ENCODE results near the gene FSIP1. TPM values are rescaled to one million over a fixed set of nuclear protein-coding genes. Genes with fewer than 3 reads are reported as not detected.
A peak's percentile ranks its signal among the peaks of the same experiment; 100 is the strongest.

FSIP1 gene
- total RNA-seq, 4 donors from 2014 or later, result 1.9 to 8.6 (median 5.6) TPM; not detected in 1

DNA sequence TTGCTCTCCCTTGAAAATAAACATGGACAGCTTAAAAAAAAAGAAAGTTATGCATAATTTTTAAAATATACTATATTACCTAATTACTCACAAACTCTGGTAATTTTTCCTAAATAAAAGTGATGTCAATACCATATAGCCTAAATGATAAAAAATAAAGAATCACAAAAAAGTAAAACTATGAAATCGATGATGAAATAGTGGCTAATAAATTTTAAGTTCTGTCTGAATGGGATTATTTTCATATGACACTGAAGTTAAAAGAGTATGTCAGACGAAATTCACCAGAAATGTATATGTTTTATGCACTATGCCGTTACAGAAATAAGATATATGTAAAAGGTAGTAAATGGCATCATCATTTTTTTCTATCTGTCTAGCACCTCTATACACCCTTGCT, 51.4 kb downstream of the FSIP1 start:
- Histone ChIP-seq H3K36me3 (no peaks in the 10 kb centered on the region), H3K9me3 (no peaks in the 10 kb centered on the region), H3K4me1 (peaks cover 0 to 24% (median 5%) of the 10 kb centered on the region in 4 donors), H3K27ac (no peak overlapping the region), H3K4me3 (no peak overlapping the region), H3K27me3 (no peaks in the 10 kb centered on the region)
- TF ChIP-seq POLR2A (IDR thresholded peaks at IDR 0.05) (no peak), POLR2AphosphoS5 (IDR thresholded peaks at IDR 0.05) (no peak), EP300 (IDR thresholded peaks at IDR 0.05; ENCODE audit: low read depth) (no peak)
- TF ChIP-seq, protein P1, sequence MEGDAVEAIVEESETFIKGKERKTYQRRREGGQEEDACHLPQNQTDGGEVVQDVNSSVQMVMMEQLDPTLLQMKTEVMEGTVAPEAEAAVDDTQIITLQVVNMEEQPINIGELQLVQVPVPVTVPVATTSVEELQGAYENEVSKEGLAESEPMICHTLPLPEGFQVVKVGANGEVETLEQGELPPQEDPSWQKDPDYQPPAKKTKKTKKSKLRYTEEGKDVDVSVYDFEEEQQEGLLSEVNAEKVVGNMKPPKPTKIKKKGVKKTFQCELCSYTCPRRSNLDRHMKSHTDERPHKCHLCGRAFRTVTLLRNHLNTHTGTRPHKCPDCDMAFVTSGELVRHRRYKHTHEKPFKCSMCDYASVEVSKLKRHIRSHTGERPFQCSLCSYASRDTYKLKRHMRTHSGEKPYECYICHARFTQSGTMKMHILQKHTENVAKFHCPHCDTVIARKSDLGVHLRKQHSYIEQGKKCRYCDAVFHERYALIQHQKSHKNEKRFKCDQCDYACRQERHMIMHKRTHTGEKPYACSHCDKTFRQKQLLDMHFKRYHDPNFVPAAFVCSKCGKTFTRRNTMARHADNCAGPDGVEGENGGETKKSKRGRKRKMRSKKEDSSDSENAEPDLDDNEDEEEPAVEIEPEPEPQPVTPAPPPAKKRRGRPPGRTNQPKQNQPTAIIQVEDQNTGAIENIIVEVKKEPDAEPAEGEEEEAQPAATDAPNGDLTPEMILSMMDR (IDR thresholded peaks at IDR 0.05), result no peak
- in situ Hi-C loops (cut with MboI; ENCODE audit: low pct_ligation_motif_present in 1 of 4, low pct_unique_long_range_greater_than_20kb in 1 of 4, low sequenced_read_pairs in 3 of 4), result no loop called here
- DNase-seq, result no peak
- 85% methylated on average over 3 of the region's 3 CpGs for WGBS, 2 donors (ENCODE audit: low coverage in 1 of 2)
- intact Hi-C loops (cut with DNase I; ENCODE audit: low total_unique reads), result no loop called here

DNA sequence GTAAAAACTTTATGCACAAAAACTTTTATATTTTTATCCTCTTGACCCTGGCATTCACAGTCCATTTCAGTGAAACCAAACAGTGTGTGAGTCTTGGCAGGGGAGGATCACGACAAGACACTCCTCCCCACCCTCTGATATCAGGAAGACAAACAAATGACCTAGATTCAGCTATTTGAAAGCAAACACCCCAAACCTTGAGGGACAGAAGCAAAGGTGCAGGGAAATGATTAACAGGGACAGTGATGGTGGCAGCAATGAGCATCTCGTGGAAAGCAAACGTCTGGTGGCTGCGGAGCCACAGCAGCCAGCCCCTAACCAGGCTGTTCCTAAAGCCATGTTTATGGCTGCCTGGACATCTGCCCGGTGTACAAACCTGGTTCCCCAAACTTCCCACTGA, 52.1 kb downstream of the FSIP1 start:
- TF ChIP-seq POLR2A (IDR thresholded peaks at IDR 0.05), result no peak
- TF ChIP-seq POLR2AphosphoS5 (IDR thresholded peaks at IDR 0.05), result no peak
- TF ChIP-seq, protein P1 (IDR thresholded peaks at IDR 0.05), result no peak
- TF ChIP-seq EP300 (IDR thresholded peaks at IDR 0.05; ENCODE audit: low read depth), result no peak
- in situ Hi-C loops (cut with MboI; ENCODE audit: low pct_ligation_motif_present in 1 of 4, low pct_unique_long_range_greater_than_20kb in 1 of 4, low sequenced_read_pairs in 3 of 4) (no loop called here), intact Hi-C loops (cut with DNase I; ENCODE audit: low total_unique reads) (no loop called here)
- 20 to 35% methylated on average over 1 to 5 of the region's 5 CpGs for WGBS, 2 donors (ENCODE audit: low coverage in 1 of 2)
- DNase-seq, result peak; percentile 14
- no peaks in the 10 kb centered on the region for H3K27me3 ChIP-seq
- H3K27ac ChIP-seq, result no peak overlapping the region
- peaks cover 0 to 18% (median 2%) of the 10 kb centered on the region in 4 donors for H3K4me1 ChIP-seq
- no peak overlapping the region for H3K4me3 ChIP-seq
- no peaks in the 10 kb centered on the region for H3K9me3 ChIP-seq
- no peaks in the 10 kb centered on the region for H3K36me3 ChIP-seq

DNA sequence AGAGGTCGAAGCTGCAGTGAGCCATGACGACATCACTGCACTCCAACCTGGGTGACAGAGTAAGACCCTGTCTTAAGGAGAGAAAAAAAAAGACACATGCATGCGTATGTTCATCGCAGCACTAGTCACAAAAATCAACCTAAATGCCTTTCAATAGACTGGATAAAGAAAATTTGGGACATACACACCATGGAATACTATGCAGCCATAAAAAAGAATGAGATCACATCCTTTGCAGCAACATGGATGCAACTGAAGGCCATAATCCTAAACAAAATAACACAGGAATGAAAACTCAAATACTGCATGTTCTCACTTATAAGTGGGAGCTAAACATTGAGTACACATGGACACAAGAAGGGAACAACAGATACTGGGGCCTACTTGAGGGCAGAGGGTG, 53.1 kb downstream of the FSIP1 start:
- TF ChIP-seq POLR2A (IDR thresholded peaks at IDR 0.05), result no peak
- no peak for TF ChIP-seq EP300 (IDR thresholded peaks at IDR 0.05; ENCODE audit: low read depth)
- TF ChIP-seq, protein P1 (IDR thresholded peaks at IDR 0.05), result no peak
- TF ChIP-seq POLR2AphosphoS5 (IDR thresholded peaks at IDR 0.05), result no peak
- no peaks in the 10 kb centered on the region for H3K9me3 ChIP-seq
- in situ Hi-C loops (cut with MboI; ENCODE audit: low pct_ligation_motif_present in 1 of 4, low pct_unique_long_range_greater_than_20kb in 1 of 4, low sequenced_read_pairs in 3 of 4), result no loop called here
- WGBS, 2 donors (ENCODE audit: low coverage in 1 of 2), result 79 to 93% methylated on average over 2 to 4 of the region's 4 CpGs
- no peak overlapping the region for H3K4me3 ChIP-seq
- H3K36me3 ChIP-seq, result no peaks in the 10 kb centered on the region
- peaks cover 0 to 11% (median 0%) of the 10 kb centered on the region in 4 donors for H3K4me1 ChIP-seq
- no peak for DNase-seq
- no peak overlapping the region for H3K27ac ChIP-seq
- intact Hi-C loops (cut with DNase I; ENCODE audit: low total_unique reads), result no loop called here
- H3K27me3 ChIP-seq, result no peaks in the 10 kb centered on the region

DNA sequence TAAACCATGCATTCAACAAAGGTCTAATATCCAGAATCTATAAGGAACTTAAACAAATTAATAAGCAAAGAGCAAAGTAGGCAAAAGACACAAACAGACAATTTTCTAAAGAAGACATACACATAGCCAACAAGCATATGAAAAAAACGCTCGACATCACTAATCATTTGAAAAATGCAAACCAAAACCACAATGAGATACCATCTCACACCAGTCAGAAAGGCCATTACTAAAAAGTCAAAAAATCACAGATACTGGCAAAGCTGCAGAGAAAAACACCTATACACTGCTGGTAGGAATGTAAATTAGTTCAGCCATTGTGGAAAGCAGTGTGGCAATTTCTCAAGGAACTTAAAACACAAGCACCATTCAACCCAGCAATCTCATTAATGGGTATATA, 53.8 kb downstream of the FSIP1 start:
- Histone ChIP-seq H3K9me3 (no peaks in the 10 kb centered on the region), H3K36me3 (no peaks in the 10 kb centered on the region), H3K4me3 (no peak overlapping the region), H3K27me3 (no peaks in the 10 kb centered on the region), H3K4me1 (peaks cover 0 to 9% (median 0%) of the 10 kb centered on the region in 4 donors), H3K27ac (no peak overlapping the region)
- DNase-seq, result no peak
- TF ChIP-seq, protein P1 (IDR thresholded peaks at IDR 0.05), result no peak
- TF ChIP-seq POLR2A (IDR thresholded peaks at IDR 0.05) (no peak), EP300 (IDR thresholded peaks at IDR 0.05; ENCODE audit: low read depth) (no peak), POLR2AphosphoS5 (IDR thresholded peaks at IDR 0.05) (no peak)
- in situ Hi-C loops (cut with MboI; ENCODE audit: low pct_ligation_motif_present in 1 of 4, low pct_unique_long_range_greater_than_20kb in 1 of 4, low sequenced_read_pairs in 3 of 4) (no loop called here), intact Hi-C loops (cut with DNase I; ENCODE audit: low total_unique reads) (no loop called here)
- 84 to 88% methylated on average over 2 of the region's 2 CpGs for WGBS, 2 donors (ENCODE audit: low coverage in 1 of 2)
